Measurements from ENCODE around the gene ARHGAP29.

DNA sequence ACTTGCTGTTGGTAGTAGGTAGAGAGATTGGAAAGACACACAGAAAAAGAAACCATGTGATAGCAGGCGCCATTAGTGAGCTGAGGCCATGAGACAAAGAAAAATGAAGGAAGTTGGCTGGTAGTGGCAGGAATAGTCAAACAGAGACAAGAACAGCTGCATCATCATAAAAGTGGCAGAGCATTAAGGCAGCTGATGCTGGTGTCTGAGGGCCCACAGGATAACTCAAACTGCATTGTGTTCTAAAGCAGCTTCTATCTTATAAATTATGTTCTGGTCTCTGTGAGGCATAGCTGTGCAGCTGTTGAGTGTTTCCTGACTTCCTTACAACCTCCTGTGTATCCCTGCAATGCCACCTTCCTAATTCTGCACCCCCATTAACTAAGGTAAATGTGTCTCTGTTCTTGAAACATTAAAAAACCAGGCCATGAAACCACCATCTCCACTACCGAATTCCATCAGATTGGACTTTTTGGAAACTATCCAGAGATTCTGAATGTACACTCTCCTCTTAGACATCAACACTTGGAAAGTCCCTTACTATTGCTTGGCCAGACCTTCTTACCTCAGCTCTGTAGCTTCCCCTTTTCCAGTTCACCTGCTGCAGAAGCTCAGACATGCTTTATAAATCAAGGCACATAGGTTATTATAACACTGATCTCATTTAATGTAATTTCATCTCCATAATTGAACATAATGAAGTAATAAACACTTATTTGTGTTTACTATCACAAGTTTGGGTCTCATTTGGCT lies 23.4 kb upstream of the ARHGAP29 start:
- TF ChIP-seq CTCF (conservative IDR thresholded peaks at IDR 0.05; ENCODE audit: low read depth, low read length) (no peak), EZH2 (IDR thresholded peaks at IDR 0.05; ENCODE audit: low read length, unreplicated experiment) (no peak)
